SK-N-SH treated with all-trans-retinoic acid at 6 μM for 48 hours (cell line): Measurements from ENCODE around the gene BTG2.

ENCODE experiments used
- ATAC-seq: fragments of 200-7000 bp; cut with Tn5 transposase; 3 replicates; pipeline ENCODE4 v1.9.1; 2020; ENCODE audit warnings: mild to moderate bottlenecking, moderate library complexity
- BACH2 ChIP-seq: fragments of 250-450 bp; sonication (Bioruptor Pico); IDR thresholded peaks from 2 replicates; pipeline ENCODE4 v1.9.0; 2021; ENCODE audit warnings: mild to moderate bottlenecking, borderline replicate concordance
- ESRRG ChIP-seq: fragments of 250-450 bp; sonication (Bioruptor Pico); IDR thresholded peaks from 2 replicates; pipeline ENCODE4 v1.6.1; 2021; ENCODE audit warnings: mild to moderate bottlenecking
- GLIS3 ChIP-seq: fragments of 250-450 bp; sonication (Bioruptor Pico); IDR thresholded peaks from 2 replicates; pipeline ENCODE4 v1.5.0; 2020; ENCODE audit warnings: mild to moderate bottlenecking, moderate library complexity
- ISL1 ChIP-seq: fragments of 250-450 bp; sonication (Bioruptor Pico); IDR thresholded peaks from 2 replicates; pipeline ENCODE4 v2.1.2; 2022; ENCODE audit warnings: mild to moderate bottlenecking, moderate library complexity
- OSR1 ChIP-seq: fragments of 250-450 bp; sonication (Bioruptor Pico); IDR thresholded peaks from 2 replicates; pipeline ENCODE4 v1.8.0; 2022; ENCODE audit warnings: moderate library complexity, mild to moderate bottlenecking, inconsistent platforms
- SNAI2 ChIP-seq: fragments of 250-450 bp; sonication (Bioruptor Pico); IDR thresholded peaks from 2 replicates; pipeline ENCODE4 v1.5.0; 2020; ENCODE audit warnings: mild to moderate bottlenecking, moderate library complexity
- TOX ChIP-seq: fragments of 250-450 bp; sonication (Bioruptor Pico); IDR thresholded peaks from 2 replicates; pipeline ENCODE4 v1.8.0; 2021; ENCODE audit warnings: mild to moderate bottlenecking, moderate library complexity, borderline replicate concordance
- ZC3H10 ChIP-seq: fragments of 250-450 bp; sonication (Bioruptor Pico); IDR thresholded peaks from 2 replicates; pipeline ENCODE4 v1.5.1; 2021; ENCODE audit warnings: mild to moderate bottlenecking, moderate library complexity
- ZFP3 ChIP-seq: fragments of 250-450 bp; sonication (Bioruptor Pico); IDR thresholded peaks from 2 replicates; pipeline ENCODE4 v1.5.0; 2020; ENCODE audit warnings: mild to moderate bottlenecking, moderate library complexity
- ZFP30 ChIP-seq: fragments of 450-650 bp; formaldehyde crosslinking; IDR thresholded peaks from 2 replicates; pipeline ENCODE4 v1.5.0; 2022; ENCODE audit warnings: mild to moderate bottlenecking, moderate library complexity
- ZNF565 ChIP-seq: fragments of 450-650 bp; formaldehyde crosslinking; conservative IDR thresholded peaks from 2 replicates; pipeline ENCODE4 v1.5.0; 2020; ENCODE audit warnings: low read depth, mild to moderate bottlenecking, moderate library complexity
- ZNF70 ChIP-seq: fragments of 450-650 bp; formaldehyde crosslinking; IDR thresholded peaks from 2 replicates; pipeline ENCODE4 v1.5.0; 2020; ENCODE audit warnings: mild to moderate bottlenecking, moderate library complexity
- TF ChIP-seq, protein P1 (sequence below): fragments of 250-450 bp; sonication (Bioruptor Pico); IDR thresholded peaks from 2 replicates; pipeline ENCODE4 v1.8.0; 2020; ENCODE audit warnings: mild to moderate bottlenecking, moderate library complexity, borderline replicate concordance
- TF ChIP-seq, protein P2 (sequence below): fragments of 250-450 bp; sonication (Bioruptor Pico); IDR thresholded peaks from 2 replicates; pipeline ENCODE4 v1.5.1; 2021; ENCODE audit warnings: mild to moderate bottlenecking, moderate library complexity
- TF ChIP-seq, protein P3 (sequence below): fragments of 250-450 bp; sonication (Bioruptor Pico); IDR thresholded peaks from 2 replicates; pipeline ENCODE4 v1.5.0; 2020; ENCODE audit warnings: mild to moderate bottlenecking, moderate library complexity
- TF ChIP-seq, protein P4 (sequence below): fragments of 250-450 bp; sonication (Bioruptor Pico); IDR thresholded peaks from 2 replicates; pipeline ENCODE4 v1.5.1; 2020; ENCODE audit warnings: low read depth, mild to moderate bottlenecking, moderate library complexity
- TF ChIP-seq, protein P5 (sequence below): fragments of 250-450 bp; sonication (Bioruptor Pico); IDR thresholded peaks from 2 replicates; pipeline ENCODE4 v1.8.0; 2021; ENCODE audit warnings: low read depth, mild to moderate bottlenecking, moderate library complexity, borderline replicate concordance

BTG2 gene

DNA sequence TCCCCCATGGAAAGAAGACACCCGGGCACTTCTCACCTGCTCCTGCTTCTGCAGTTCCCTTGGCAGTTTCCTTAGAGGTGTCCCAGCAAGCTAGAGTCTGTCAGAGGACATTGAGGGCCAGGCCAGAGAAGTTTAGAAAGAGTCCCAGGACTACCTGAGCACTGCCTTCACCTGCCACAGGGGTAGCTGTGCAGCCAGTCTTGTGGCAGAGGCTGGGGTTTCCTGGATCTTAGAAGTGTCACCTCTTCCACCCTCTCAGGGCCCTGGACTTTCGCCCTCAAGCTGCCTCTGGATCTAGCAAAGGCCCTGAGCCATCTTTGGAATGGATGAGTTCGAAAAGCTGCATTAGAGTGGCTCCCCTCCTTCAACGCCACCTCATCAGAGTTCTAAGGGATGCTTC, 34.9 kb upstream of the BTG2 start:
- no peak for TF ChIP-seq SNAI2 (CRISPR knock-in tag)
- no peak for TF ChIP-seq TOX (CRISPR knock-in tag)
- TF ChIP-seq, protein P1, sequence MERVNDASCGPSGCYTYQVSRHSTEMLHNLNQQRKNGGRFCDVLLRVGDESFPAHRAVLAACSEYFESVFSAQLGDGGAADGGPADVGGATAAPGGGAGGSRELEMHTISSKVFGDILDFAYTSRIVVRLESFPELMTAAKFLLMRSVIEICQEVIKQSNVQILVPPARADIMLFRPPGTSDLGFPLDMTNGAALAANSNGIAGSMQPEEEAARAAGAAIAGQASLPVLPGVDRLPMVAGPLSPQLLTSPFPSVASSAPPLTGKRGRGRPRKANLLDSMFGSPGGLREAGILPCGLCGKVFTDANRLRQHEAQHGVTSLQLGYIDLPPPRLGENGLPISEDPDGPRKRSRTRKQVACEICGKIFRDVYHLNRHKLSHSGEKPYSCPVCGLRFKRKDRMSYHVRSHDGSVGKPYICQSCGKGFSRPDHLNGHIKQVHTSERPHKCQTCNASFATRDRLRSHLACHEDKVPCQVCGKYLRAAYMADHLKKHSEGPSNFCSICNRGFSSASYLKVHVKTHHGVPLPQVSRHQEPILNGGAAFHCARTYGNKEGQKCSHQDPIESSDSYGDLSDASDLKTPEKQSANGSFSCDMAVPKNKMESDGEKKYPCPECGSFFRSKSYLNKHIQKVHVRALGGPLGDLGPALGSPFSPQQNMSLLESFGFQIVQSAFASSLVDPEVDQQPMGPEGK (CRISPR knock-in tag): no peak
- no peak for TF ChIP-seq OSR1 (CRISPR knock-in tag)
- TF ChIP-seq ZNF70: no peak
- TF ChIP-seq BACH2: no peak
- TF ChIP-seq, protein P2, sequence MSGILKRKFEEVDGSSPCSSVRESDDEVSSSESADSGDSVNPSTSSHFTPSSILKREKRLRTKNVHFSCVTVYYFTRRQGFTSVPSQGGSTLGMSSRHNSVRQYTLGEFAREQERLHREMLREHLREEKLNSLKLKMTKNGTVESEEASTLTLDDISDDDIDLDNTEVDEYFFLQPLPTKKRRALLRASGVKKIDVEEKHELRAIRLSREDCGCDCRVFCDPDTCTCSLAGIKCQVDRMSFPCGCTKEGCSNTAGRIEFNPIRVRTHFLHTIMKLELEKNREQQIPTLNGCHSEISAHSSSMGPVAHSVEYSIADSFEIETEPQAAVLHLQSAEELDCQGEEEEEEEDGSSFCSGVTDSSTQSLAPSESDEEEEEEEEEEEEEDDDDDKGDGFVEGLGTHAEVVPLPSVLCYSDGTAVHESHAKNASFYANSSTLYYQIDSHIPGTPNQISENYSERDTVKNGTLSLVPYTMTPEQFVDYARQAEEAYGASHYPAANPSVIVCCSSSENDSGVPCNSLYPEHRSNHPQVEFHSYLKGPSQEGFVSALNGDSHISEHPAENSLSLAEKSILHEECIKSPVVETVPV: no peak
- no peak for TF ChIP-seq ZNF565 (CRISPR knock-in tag)
- TF ChIP-seq ISL1 (CRISPR knock-in tag): no peak
- TF ChIP-seq, protein P3, sequence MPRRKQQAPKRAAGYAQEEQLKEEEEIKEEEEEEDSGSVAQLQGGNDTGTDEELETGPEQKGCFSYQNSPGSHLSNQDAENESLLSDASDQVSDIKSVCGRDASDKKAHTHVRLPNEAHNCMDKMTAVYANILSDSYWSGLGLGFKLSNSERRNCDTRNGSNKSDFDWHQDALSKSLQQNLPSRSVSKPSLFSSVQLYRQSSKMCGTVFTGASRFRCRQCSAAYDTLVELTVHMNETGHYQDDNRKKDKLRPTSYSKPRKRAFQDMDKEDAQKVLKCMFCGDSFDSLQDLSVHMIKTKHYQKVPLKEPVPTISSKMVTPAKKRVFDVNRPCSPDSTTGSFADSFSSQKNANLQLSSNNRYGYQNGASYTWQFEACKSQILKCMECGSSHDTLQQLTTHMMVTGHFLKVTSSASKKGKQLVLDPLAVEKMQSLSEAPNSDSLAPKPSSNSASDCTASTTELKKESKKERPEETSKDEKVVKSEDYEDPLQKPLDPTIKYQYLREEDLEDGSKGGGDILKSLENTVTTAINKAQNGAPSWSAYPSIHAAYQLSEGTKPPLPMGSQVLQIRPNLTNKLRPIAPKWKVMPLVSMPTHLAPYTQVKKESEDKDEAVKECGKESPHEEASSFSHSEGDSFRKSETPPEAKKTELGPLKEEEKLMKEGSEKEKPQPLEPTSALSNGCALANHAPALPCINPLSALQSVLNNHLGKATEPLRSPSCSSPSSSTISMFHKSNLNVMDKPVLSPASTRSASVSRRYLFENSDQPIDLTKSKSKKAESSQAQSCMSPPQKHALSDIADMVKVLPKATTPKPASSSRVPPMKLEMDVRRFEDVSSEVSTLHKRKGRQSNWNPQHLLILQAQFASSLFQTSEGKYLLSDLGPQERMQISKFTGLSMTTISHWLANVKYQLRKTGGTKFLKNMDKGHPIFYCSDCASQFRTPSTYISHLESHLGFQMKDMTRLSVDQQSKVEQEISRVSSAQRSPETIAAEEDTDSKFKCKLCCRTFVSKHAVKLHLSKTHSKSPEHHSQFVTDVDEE (CRISPR knock-in tag): no peak
- TF ChIP-seq ESRRG: no peak
- TF ChIP-seq, protein P4, sequence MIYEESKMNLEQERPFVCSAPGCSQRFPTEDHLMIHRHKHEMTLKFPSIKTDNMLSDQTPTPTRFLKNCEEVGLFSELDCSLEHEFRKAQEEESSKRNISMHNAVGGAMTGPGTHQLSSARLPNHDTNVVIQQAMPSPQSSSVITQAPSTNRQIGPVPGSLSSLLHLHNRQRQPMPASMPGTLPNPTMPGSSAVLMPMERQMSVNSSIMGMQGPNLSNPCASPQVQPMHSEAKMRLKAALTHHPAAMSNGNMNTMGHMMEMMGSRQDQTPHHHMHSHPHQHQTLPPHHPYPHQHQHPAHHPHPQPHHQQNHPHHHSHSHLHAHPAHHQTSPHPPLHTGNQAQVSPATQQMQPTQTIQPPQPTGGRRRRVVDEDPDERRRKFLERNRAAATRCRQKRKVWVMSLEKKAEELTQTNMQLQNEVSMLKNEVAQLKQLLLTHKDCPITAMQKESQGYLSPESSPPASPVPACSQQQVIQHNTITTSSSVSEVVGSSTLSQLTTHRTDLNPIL (CRISPR knock-in tag): no peak
- no peak for TF ChIP-seq ZFP3
- TF ChIP-seq ZC3H10 (CRISPR knock-in tag): no peak
- TF ChIP-seq, all 23 proteins: peak for 0
- no peak for ATAC-seq

DNA sequence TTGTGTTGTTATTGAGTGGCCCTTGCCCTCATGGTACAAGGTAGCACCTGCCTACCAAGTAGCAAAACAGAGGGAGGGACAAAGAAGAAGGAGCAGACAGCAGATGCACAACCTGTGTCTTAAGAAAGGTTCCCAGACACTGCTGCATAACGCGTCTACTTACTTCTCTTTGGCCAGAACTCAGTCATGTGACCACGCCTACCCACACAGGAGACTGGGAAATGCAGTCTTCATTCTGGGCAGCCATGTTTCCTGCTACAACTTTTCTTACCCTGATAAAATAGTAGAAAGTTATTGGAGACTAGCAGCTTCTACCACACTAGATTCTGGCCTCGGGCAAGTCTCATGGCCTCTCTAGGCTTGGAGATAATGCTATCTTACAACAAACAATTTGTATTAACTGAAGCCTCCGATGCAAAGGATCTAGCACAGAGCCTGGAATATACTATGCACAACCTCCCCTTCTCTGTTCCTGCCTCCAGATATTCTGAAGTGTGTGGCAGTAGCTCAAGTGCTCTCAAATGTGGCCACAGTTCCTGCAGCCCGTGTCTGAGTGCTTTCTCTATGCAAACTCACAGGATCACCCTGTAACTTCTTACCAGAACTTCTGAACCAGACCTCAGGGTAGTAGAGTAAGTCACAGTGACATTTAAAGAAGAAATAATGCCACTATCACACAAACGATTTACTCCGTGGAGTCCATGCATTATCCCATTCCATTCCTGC, 34.1 kb upstream of the BTG2 start:
- TF ChIP-seq ZNF70: no peak
- no peak for TF ChIP-seq ZFP30 (CRISPR knock-in tag)
- TF ChIP-seq, all 23 proteins: peak for 0
- ATAC-seq: peak; percentile 85

DNA sequence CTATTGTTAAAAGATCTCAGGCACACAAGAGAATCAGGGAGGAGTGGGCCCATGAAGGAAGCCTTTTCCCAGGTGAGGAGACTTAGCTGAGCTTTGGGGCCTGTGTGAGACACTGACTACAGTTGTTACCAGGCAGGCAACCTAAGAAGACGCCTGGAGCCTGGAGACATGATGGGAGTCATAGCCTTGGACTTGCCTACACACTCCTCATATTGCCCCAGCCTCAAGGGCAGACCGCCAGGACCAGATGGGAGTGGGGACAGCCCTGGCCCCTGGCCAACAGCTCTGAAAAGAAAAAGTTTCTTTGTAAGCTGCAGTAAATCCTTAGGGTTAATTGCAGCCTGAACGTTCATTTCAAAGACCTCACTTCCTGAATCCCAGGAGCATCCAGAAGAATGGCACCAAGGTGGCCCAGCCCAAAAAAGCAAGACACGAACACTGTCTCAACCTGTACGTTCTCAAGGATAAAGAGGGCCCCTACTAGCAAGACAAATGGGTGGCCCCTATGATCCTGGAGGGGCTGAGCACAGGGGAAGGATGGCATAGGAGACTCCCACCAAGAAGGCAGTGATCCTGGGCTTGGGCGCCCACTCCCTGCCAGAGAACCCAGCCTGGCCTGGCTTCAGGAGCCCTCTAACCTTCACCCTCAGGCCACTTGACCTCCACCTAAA, 33.2 kb upstream of the BTG2 start:
- TF ChIP-seq, protein P5, sequence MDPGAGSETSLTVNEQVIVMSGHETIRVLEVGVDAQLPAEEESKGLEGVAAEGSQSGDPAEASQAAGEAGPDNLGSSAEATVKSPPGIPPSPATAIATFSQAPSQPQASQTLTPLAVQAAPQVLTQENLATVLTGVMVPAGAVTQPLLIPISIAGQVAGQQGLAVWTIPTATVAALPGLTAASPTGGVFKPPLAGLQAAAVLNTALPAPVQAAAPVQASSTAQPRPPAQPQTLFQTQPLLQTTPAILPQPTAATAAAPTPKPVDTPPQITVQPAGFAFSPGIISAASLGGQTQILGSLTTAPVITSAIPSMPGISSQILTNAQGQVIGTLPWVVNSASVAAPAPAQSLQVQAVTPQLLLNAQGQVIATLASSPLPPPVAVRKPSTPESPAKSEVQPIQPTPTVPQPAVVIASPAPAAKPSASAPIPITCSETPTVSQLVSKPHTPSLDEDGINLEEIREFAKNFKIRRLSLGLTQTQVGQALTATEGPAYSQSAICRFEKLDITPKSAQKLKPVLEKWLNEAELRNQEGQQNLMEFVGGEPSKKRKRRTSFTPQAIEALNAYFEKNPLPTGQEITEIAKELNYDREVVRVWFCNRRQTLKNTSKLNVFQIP (CRISPR knock-in tag): no peak
- TF ChIP-seq, protein P2: no peak
- TF ChIP-seq GLIS3 (CRISPR knock-in tag) (no peak), TOX (CRISPR knock-in tag) (no peak), ZFP30 (CRISPR knock-in tag) (no peak), OSR1 (CRISPR knock-in tag) (no peak)
- TF ChIP-seq, protein P1 (CRISPR knock-in tag): no peak

More for the DNA sequence above, 33.2 kb upstream of the BTG2 start:
- ATAC-seq: no peak
